ENCODE results near the gene LAMB4. TPM values are rescaled to one million over a fixed set of nuclear protein-coding genes. Genes with fewer than 3 reads are reported as not detected.

LAMB4 gene
- total and polyA plus RNA-seq, 2 donors (not counting 1 experiment from before 2014, with no cell fraction given): not detected

DNA sequence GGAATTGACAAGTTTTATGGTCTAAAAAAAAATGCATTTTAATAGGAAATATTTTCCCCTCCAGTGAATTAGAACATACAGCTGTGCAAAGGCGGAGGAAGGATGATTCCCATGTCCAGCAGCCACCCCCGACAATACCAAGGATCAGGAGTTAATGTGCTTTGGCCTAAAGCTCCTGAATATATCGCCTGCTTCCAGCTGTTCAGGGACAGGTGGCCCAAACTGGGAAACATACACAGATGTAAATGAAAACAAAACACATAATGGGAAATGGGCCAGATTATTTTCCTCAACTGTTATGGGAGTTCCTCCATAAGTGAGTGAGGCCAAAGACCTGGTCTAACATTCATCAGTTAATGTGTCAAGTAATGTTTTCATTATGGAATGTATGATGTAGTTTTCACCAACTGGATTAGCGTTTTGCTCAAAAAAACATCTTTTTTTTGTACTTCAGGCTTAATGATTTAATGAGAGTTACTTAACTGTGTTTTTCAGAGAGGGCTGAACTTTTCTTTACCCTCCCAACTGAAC lies 72.1 kb downstream of the LAMB4 start:
- H3K4me3 Mint-ChIP-seq: no peak overlapping the region
- WGBS (ENCODE audit: insufficient coverage): 71% methylated on average over 3 of the region's 4 CpGs
- H3K9me3 Mint-ChIP-seq (ENCODE audit: insufficient read depth): no peaks in the 10 kb centered on the region
- Histone ChIP-seq H3K27me3 (replicated peaks in 1 of 4; ENCODE audit: control extremely low read depth in 1 of 4, control insufficient read depth in 3 of 4, insufficient read depth in 4 of 4, low read length in 3 of 4) (no peaks in the 10 kb centered on the region), H3K4me1 (ENCODE audit: control insufficient read depth in 2 of 2, insufficient read depth in 2 of 2, low read length in 2 of 2) (no peaks in the 10 kb centered on the region), H4K20me1 (ENCODE audit: control insufficient read depth, insufficient read depth, low read length, poor library complexity, severe bottlenecking) (no peaks in the 10 kb centered on the region), H3K36me3 (replicated peaks in 1 of 2; ENCODE audit: control extremely low read depth in 1 of 2, control insufficient read depth in 1 of 2, extremely low read depth in 1 of 2, insufficient read depth in 2 of 2, low read length in 1 of 2) (no peaks in the 10 kb centered on the region), H3K79me2 (ENCODE audit: control insufficient read depth, insufficient read depth, low read length) (no peaks in the 10 kb centered on the region), H3K27ac (ENCODE audit: low read length in 2 of 2) (no peak overlapping the region), H2AFZ (ENCODE audit: insufficient read depth, low read depth, low read length, poor library complexity, severe bottlenecking) (no peak overlapping the region), H3K9me3 (ENCODE audit: control extremely low read depth in 1 of 3, control insufficient read depth in 2 of 3, insufficient read depth in 1 of 3, low read length in 2 of 3) (no peaks in the 10 kb centered on the region), H3K9ac (ENCODE audit: low read length) (no peak overlapping the region), H3K4me3 (ENCODE audit: control extremely low read depth in 1 of 5, extremely low read depth in 1 of 5, insufficient read depth in 1 of 5, low read depth in 2 of 5, low read length in 4 of 5) (no peak overlapping the region), H3K4me2 (replicated peaks; ENCODE audit: low read depth, low read length, poor library complexity, severe bottlenecking) (no peak overlapping the region)
- POLR2A ChIA-PET: no interaction called here
- CTCF ChIA-PET: no interaction called here
- no peak overlapping the region for H3K27ac Mint-ChIP-seq
- H3K4me1 Mint-ChIP-seq: no peaks in the 10 kb centered on the region
- intact Hi-C loops (cut with micrococcal nuclease): no loop called here
- no peak for TF ChIP-seq EZH2 (IDR thresholded peaks at IDR 0.05; ENCODE audit: borderline replicate concordance, insufficient read depth, low read depth, low read length, poor library complexity, severe bottlenecking)
- TF ChIP-seq, protein P1, sequence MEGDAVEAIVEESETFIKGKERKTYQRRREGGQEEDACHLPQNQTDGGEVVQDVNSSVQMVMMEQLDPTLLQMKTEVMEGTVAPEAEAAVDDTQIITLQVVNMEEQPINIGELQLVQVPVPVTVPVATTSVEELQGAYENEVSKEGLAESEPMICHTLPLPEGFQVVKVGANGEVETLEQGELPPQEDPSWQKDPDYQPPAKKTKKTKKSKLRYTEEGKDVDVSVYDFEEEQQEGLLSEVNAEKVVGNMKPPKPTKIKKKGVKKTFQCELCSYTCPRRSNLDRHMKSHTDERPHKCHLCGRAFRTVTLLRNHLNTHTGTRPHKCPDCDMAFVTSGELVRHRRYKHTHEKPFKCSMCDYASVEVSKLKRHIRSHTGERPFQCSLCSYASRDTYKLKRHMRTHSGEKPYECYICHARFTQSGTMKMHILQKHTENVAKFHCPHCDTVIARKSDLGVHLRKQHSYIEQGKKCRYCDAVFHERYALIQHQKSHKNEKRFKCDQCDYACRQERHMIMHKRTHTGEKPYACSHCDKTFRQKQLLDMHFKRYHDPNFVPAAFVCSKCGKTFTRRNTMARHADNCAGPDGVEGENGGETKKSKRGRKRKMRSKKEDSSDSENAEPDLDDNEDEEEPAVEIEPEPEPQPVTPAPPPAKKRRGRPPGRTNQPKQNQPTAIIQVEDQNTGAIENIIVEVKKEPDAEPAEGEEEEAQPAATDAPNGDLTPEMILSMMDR (IDR thresholded peaks at IDR 0.05): no peak
- H3K27me3 Mint-ChIP-seq: peaks cover 30% of the 10 kb centered on the region
- DNase-seq: no peak
- ATAC-seq (ENCODE audit: low read depth): no peak

DNA sequence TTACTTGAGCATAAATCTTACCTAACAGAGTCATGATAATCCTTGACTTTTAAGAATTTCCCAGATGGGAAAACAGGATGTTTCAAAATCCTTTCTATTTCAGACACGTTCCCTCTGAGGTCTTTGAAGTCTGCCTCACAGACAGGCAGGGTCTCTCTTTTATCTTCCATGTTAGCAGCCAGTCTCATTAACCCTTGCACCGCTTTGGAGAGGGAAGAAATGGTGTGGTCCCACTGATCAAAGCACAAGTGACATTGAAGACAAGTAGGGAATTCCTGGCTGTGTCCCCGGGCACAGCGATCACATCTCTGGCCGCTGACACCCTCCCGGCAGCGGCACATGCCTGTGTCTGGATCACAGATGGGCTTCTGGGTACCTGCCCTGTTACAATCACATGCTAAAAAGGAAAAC lies 74.5 kb downstream of the LAMB4 start:
- Mint-ChIP-seq H3K27ac (no peak overlapping the region), H3K4me1 (peaks cover 3% of the 10 kb centered on the region), H3K27me3 (peaks cover 27% of the 10 kb centered on the region), H3K4me3 (no peak overlapping the region), H3K9me3 (ENCODE audit: insufficient read depth) (no peaks in the 10 kb centered on the region)
- ChIA-PET POLR2A (no interaction called here), CTCF (no interaction called here)
- H3K9ac ChIP-seq (ENCODE audit: low read length): no peak overlapping the region
- TF ChIP-seq, protein P1 (IDR thresholded peaks at IDR 0.05): no peak
- TF ChIP-seq EZH2 (IDR thresholded peaks at IDR 0.05; ENCODE audit: borderline replicate concordance, insufficient read depth, low read depth, low read length, poor library complexity, severe bottlenecking): no peak
- H3K4me2 ChIP-seq (replicated peaks; ENCODE audit: low read depth, low read length, poor library complexity, severe bottlenecking): no peak overlapping the region
- H2AFZ ChIP-seq (ENCODE audit: insufficient read depth, low read depth, low read length, poor library complexity, severe bottlenecking): no peak overlapping the region
- DNase-seq (no peak), ATAC-seq (ENCODE audit: low read depth) (no peak)
- no peak overlapping the region for H3K27ac ChIP-seq (ENCODE audit: low read length in 2 of 2)
- H4K20me1 ChIP-seq (ENCODE audit: control insufficient read depth, insufficient read depth, low read length, poor library complexity, severe bottlenecking): no peaks in the 10 kb centered on the region
- intact Hi-C loops (cut with micrococcal nuclease): no loop called here
- WGBS (ENCODE audit: insufficient coverage): 98% methylated on average over 5 of the region's 7 CpGs
- H3K36me3 ChIP-seq (replicated peaks in 1 of 2; ENCODE audit: control extremely low read depth in 1 of 2, control insufficient read depth in 1 of 2, extremely low read depth in 1 of 2, insufficient read depth in 2 of 2, low read length in 1 of 2): no peaks in the 10 kb centered on the region
- H3K79me2 ChIP-seq (ENCODE audit: control insufficient read depth, insufficient read depth, low read length): no peaks in the 10 kb centered on the region
- H3K4me3 ChIP-seq (ENCODE audit: control extremely low read depth in 1 of 5, extremely low read depth in 1 of 5, insufficient read depth in 1 of 5, low read depth in 2 of 5, low read length in 4 of 5): no peak overlapping the region
- no peaks in the 10 kb centered on the region for H3K27me3 ChIP-seq (replicated peaks in 1 of 4; ENCODE audit: control extremely low read depth in 1 of 4, control insufficient read depth in 3 of 4, insufficient read depth in 4 of 4, low read length in 3 of 4)
- no peaks in the 10 kb centered on the region for H3K4me1 ChIP-seq (ENCODE audit: control insufficient read depth in 2 of 2, insufficient read depth in 2 of 2, low read length in 2 of 2)
- no peaks in the 10 kb centered on the region for H3K9me3 ChIP-seq (ENCODE audit: control extremely low read depth in 1 of 3, control insufficient read depth in 2 of 3, insufficient read depth in 1 of 3, low read length in 2 of 3)
